ENCODE data around the gene IL13.

The IL13 gene

DNA sequence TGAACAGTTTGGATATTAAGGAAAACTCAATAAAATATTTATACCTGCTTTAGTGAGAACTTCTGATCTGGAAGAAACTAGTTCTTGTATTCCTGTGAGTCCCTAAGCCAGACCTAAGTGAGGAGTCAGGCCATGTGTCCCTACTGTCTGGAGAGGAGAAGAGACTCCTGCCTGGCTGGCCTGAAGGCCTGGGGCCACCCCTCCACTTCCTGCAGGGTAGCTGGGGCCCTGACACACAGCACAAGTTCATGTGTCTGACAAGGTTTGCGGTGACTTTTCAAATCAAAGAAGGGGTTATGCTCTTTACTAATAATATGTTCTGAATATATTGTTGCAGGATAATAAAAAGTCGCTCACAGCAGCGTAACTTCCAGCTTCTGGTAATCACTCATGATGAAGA is 16.1 kb upstream of the IL13 start:
- TF ChIP-seq, protein P1, sequence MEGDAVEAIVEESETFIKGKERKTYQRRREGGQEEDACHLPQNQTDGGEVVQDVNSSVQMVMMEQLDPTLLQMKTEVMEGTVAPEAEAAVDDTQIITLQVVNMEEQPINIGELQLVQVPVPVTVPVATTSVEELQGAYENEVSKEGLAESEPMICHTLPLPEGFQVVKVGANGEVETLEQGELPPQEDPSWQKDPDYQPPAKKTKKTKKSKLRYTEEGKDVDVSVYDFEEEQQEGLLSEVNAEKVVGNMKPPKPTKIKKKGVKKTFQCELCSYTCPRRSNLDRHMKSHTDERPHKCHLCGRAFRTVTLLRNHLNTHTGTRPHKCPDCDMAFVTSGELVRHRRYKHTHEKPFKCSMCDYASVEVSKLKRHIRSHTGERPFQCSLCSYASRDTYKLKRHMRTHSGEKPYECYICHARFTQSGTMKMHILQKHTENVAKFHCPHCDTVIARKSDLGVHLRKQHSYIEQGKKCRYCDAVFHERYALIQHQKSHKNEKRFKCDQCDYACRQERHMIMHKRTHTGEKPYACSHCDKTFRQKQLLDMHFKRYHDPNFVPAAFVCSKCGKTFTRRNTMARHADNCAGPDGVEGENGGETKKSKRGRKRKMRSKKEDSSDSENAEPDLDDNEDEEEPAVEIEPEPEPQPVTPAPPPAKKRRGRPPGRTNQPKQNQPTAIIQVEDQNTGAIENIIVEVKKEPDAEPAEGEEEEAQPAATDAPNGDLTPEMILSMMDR (IDR thresholded peaks at IDR 0.05; ENCODE audit: low read depth, low read length, missing control alignments): no peak
- no peak for DNase-seq (ENCODE audit: low read depth)
- H3K4me3 ChIP-seq (ENCODE audit: low read depth, low read length): no peak overlapping the region

DNA sequence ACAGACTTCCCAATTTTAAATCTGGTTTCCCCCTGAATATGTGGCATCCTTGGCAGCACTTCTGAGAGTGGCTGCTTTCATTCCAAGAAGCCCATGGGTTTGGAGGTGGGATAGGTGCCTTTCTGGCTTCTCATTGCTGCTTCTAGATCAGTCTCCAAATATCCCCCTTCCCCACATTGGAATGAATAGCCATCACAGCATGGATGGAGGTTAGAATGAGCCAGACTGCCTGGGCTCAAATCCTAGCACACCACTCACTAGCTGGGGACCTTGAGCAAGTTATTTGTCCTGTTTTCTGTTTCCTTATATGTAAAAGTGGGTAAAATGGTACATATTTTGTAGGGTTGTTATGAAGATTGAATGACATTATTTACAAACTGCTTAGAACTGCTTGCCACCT is 13.8 kb upstream of the IL13 start:
- no peak overlapping the region for H3K4me3 ChIP-seq (ENCODE audit: low read depth, low read length)
- TF ChIP-seq, protein P1 (IDR thresholded peaks at IDR 0.05; ENCODE audit: low read depth, low read length, missing control alignments): no peak

DNA sequence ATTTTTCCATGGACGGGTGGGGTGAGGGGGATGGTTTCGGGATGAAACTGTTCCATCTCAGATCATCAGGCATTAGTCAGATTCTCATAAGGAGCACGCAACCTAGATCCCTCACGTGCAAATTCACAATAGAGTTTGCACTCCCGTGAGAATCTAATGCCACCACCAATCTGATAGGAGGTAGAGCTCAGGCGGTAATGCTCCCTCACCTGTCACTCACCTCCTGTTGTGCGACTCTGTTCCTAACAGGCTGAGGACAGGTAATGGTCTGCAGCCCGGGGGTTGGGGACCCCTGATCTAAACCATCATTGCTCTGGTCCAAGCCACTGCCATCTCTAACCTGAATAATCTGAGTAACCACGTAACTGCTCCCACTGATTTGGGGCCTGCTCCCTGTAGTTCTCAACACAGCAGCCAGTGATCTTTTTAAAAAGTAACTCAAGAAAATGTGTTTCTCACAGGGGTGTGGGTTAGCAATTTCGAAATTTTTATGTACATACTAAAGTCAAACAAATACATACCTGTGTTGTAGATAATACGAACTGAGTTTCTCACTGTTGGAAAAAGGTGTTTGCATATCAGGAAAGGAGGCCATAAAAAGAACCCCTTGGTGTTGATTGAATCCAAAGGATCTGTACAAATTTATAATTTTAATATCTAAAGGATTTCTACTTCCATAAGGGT is 11.2 kb upstream of the IL13 start:
- no peak overlapping the region for H3K4me3 ChIP-seq (ENCODE audit: low read depth, low read length)
- no peak for DNase-seq (ENCODE audit: low read depth)
- TF ChIP-seq, protein P1 (IDR thresholded peaks at IDR 0.05; ENCODE audit: low read depth, low read length, missing control alignments): no peak

More for the DNA sequence above, 13.8 kb upstream of the IL13 start:
- no peak for DNase-seq (ENCODE audit: low read depth)

DNA sequence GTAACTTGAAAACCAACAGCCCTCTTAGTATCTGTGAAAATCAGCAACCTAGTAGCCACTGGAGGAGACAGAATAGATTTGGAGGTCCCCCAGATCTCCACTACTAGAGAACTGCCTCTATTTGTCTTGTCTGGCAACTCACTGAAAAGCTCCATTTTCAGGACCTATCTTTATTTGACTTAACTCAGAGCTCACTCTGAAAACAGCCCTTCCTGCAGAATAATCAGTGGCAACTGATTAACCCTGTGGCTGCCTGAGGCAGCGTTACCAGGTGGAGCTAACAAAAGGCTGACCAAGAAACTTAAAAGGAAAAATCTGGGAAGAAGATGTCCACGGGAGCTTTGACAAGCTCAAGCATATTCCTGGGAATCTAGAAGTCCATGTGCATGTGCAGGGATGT is 10.5 kb upstream of the IL13 start:
- DNase-seq (ENCODE audit: low read depth): no peak
- TF ChIP-seq, protein P1 (IDR thresholded peaks at IDR 0.05; ENCODE audit: low read depth, low read length, missing control alignments): no peak
- no peak overlapping the region for H3K4me3 ChIP-seq (ENCODE audit: low read depth, low read length)

DNA sequence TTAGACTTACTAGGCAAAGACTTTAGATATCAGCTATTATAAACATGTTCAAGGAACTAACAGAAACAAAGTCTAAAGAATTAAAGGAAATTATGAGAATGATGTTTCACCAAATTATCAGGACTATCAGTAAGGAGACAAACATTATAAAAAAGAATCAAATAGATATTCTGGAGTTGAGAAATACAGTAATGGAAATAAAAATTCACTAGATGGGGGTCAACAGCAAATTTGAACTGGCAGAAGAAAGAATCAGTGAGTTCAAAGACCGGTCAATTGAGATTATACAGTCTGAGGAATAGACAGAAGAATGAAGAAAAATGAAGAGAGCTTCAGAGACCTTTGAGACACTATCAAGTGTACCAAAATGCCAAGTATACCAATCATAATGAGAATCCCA is 9.6 kb upstream of the IL13 start:
- no peak overlapping the region for H3K4me3 ChIP-seq (ENCODE audit: low read depth, low read length)
- no peak for DNase-seq (ENCODE audit: low read depth)
- TF ChIP-seq, protein P1 (IDR thresholded peaks at IDR 0.05; ENCODE audit: low read depth, low read length, missing control alignments): no peak

DNA sequence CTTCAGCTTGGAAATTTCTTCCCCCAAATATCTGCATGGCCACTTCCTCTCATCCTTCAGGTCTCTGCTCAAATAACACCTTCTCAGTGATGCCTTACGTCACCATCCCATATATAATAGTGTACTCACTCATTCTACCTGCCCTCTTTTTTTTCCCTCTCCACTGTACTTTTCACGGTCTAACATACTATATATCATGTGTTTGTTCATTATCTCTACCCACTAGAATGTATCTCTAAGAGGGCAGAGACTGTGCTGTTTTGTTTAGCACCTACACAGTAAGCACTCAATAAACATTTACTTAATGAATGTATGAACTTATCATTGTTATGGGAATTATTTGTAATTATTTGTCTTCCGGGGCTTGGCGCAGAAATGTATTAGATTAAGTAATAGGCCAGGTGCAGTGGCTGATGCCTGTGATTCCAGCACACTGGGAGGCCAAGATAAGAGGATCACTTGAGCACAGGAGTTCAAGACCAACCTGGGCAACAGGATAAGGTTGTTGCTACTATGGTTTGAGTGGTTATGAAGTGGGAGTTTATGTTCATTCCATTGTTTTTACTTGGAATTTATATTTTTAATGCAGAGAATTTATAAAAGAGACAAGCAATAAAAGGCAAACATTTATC is 6.0 kb upstream of the IL13 start:
- DNase-seq (ENCODE audit: low read depth): no peak
- TF ChIP-seq, protein P1 (IDR thresholded peaks at IDR 0.05; ENCODE audit: low read depth, low read length, missing control alignments): no peak
- no peak overlapping the region for H3K4me3 ChIP-seq (ENCODE audit: low read depth, low read length)

DNA sequence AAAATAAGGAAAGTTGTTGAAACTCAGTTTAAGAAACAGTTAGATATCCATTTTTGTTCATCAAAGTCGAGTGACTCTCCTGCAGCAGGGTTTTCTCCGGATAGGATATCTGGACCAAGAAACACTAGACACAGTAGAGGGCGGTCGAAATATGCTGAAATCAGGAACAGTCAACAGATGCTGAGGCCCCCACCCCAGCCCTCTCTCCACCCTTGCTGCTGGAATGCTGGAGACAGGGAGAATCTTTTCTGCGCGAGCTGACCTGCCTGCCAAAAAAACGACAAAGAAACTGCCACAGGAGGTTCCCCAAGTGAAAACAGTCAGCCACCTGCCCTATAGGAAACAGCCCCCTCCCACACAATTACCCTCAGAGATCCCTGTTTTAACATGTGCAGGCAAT is 4.3 kb upstream of the IL13 start:
- TF ChIP-seq, protein P1 (IDR thresholded peaks at IDR 0.05; ENCODE audit: low read depth, low read length, missing control alignments): no peak
- H3K4me3 ChIP-seq (ENCODE audit: low read depth, low read length): no peak overlapping the region
- DNase-seq (ENCODE audit: low read depth): no peak
